HEK293 (cell line): Measurements from ENCODE around the gene JMJD6.

Experiments
- CTCF ChIP-seq: fragments of 450-650 bp; formaldehyde crosslinking; IDR thresholded peaks from 2 replicates; pipeline ENCODE4 v1.5.1; 2016; ENCODE audit warnings: missing biosample characterization, missing genetic modification characterization
- GFI1B ChIP-seq: fragments of 450-650 bp; formaldehyde crosslinking; IDR thresholded peaks from 2 replicates; pipeline ENCODE4 v1.5.1; 2016; ENCODE audit warnings: missing biosample characterization, missing genetic modification characterization
- INSM2 ChIP-seq: fragments of 450-650 bp; formaldehyde crosslinking; IDR thresholded peaks from 2 replicates; pipeline ENCODE4 v1.5.1; 2016; ENCODE audit warnings: missing biosample characterization, missing genetic modification characterization
- KLF1 ChIP-seq: fragments of 450-650 bp; formaldehyde crosslinking; IDR thresholded peaks from 2 replicates; pipeline ENCODE4 v1.5.1; 2016; ENCODE audit warnings: missing biosample characterization, missing genetic modification characterization
- KLF10 ChIP-seq: fragments of 450-650 bp; IDR thresholded peaks from 2 replicates; pipeline ENCODE4 v1.5.1; 2018; ENCODE audit warnings: missing biosample characterization, mild to moderate bottlenecking, missing genetic modification characterization
- KLF16 ChIP-seq: fragments of 450-650 bp; formaldehyde crosslinking; IDR thresholded peaks from 2 replicates; pipeline ENCODE4 v1.5.1; 2017; ENCODE audit warnings: missing biosample characterization, missing genetic modification characterization
- OSR2 ChIP-seq: fragments of 450-650 bp; formaldehyde crosslinking; IDR thresholded peaks from 2 replicates; pipeline ENCODE4 v1.5.1; 2016; ENCODE audit warnings: missing biosample characterization, missing genetic modification characterization
- PBX3 ChIP-seq: sonication (generic); formaldehyde crosslinking; IDR thresholded peaks from 2 replicates; pipeline ENCODE4 v1.8.1; 2022; ENCODE audit warnings: mild to moderate bottlenecking, moderate library complexity, missing genetic modification reagents
- SCRT1 ChIP-seq: fragments of 450-650 bp; formaldehyde crosslinking; IDR thresholded peaks from 2 replicates; pipeline ENCODE4 v1.5.1; 2016; ENCODE audit warnings: missing biosample characterization, missing genetic modification characterization, borderline replicate concordance
- ZBTB17 ChIP-seq: fragments of 450-650 bp; formaldehyde crosslinking; IDR thresholded peaks from 2 replicates; pipeline ENCODE4 v1.5.1; 2016; ENCODE audit warnings: missing biosample characterization, missing genetic modification characterization
- ZBTB20 ChIP-seq: fragments of 450-650 bp; formaldehyde crosslinking; IDR thresholded peaks from 2 replicates; pipeline ENCODE4 v1.5.1; 2016; ENCODE audit warnings: missing biosample characterization, missing genetic modification characterization
- ZFHX2 ChIP-seq: fragments of 450-650 bp; formaldehyde crosslinking; conservative IDR thresholded peaks from 2 replicates; pipeline ENCODE4 v1.5.1; 2016; ENCODE audit warnings: missing biosample characterization, missing genetic modification characterization
- ZFP41 ChIP-seq: fragments of 450-650 bp; formaldehyde crosslinking; IDR thresholded peaks from 2 replicates; pipeline ENCODE4 v1.5.1; 2016; ENCODE audit warnings: missing biosample characterization, missing genetic modification characterization, borderline replicate concordance
- ZNF112 ChIP-seq: fragments of 450-650 bp; formaldehyde crosslinking; IDR thresholded peaks from 2 replicates; pipeline ENCODE4 v1.5.0; 2017; ENCODE audit warnings: missing biosample characterization, missing genetic modification characterization
- ZNF16 ChIP-seq: fragments of 450-650 bp; formaldehyde crosslinking; IDR thresholded peaks from 2 replicates; pipeline ENCODE4 v1.5.1; 2016; ENCODE audit warnings: low read depth, missing biosample characterization, missing genetic modification characterization
- ZNF169 ChIP-seq: fragments of 450-650 bp; formaldehyde crosslinking; IDR thresholded peaks from 2 replicates; pipeline ENCODE4 v1.5.1; 2016; ENCODE audit warnings: missing biosample characterization, missing genetic modification characterization
- ZNF175 ChIP-seq: fragments of 450-650 bp; formaldehyde crosslinking; IDR thresholded peaks from 2 replicates; pipeline ENCODE4 v1.5.1; 2016; ENCODE audit warnings: missing biosample characterization, missing genetic modification characterization
- ZNF350 ChIP-seq: fragments of 450-650 bp; formaldehyde crosslinking; IDR thresholded peaks from 2 replicates; pipeline ENCODE4 v1.5.0; 2017; ENCODE audit warnings: missing biosample characterization, mild to moderate bottlenecking, missing genetic modification characterization
- ZNF473 ChIP-seq: fragments of 450-650 bp; formaldehyde crosslinking; IDR thresholded peaks from 2 replicates; pipeline ENCODE4 v1.5.1; 2017; ENCODE audit warnings: missing biosample characterization, missing genetic modification characterization
- ZNF501 ChIP-seq: fragments of 450-650 bp; formaldehyde crosslinking; IDR thresholded peaks from 2 replicates; pipeline ENCODE4 v1.5.1; 2016; ENCODE audit warnings: missing biosample characterization, missing genetic modification characterization
- ZNF561 ChIP-seq: fragments of 450-650 bp; IDR thresholded peaks from 2 replicates; pipeline ENCODE4 v1.5.1; 2018; ENCODE audit warnings: missing biosample characterization, missing genetic modification characterization, borderline replicate concordance
- ZNF571 ChIP-seq: fragments of 450-650 bp; formaldehyde crosslinking; IDR thresholded peaks from 2 replicates; pipeline ENCODE4 v1.5.0; 2017; ENCODE audit warnings: missing biosample characterization, missing genetic modification characterization
- ZNF585B ChIP-seq: fragments of 450-650 bp; formaldehyde crosslinking; IDR thresholded peaks from 2 replicates; pipeline ENCODE4 v1.5.1; 2016; ENCODE audit warnings: missing biosample characterization, missing genetic modification characterization
- ZNF610 ChIP-seq: fragments of 450-650 bp; formaldehyde crosslinking; IDR thresholded peaks from 2 replicates; pipeline ENCODE4 v1.5.1; 2016; ENCODE audit warnings: missing biosample characterization, missing genetic modification characterization, borderline replicate concordance
- ZNF623 ChIP-seq: fragments of 450-650 bp; formaldehyde crosslinking; IDR thresholded peaks from 2 replicates; pipeline ENCODE4 v1.5.1; 2016; ENCODE audit warnings: missing biosample characterization, missing genetic modification characterization
- ZNF626 ChIP-seq: fragments of 450-650 bp; sonication (Bioruptor Pico); formaldehyde crosslinking; IDR thresholded peaks from 2 replicates; pipeline ENCODE4 v1.5.1; 2018; ENCODE audit warnings: missing biosample characterization, missing genetic modification characterization, inconsistent platforms
- ZNF660 ChIP-seq: fragments of 450-650 bp; IDR thresholded peaks from 2 replicates; pipeline ENCODE4 v1.5.1; 2018; ENCODE audit warnings: missing biosample characterization, mild to moderate bottlenecking, missing genetic modification characterization
- ZNF664 ChIP-seq: fragments of 450-650 bp; formaldehyde crosslinking; IDR thresholded peaks from 2 replicates; pipeline ENCODE4 v1.5.1; 2016; ENCODE audit warnings: missing biosample characterization, missing genetic modification characterization
- ZNF670 ChIP-seq: fragments of 450-650 bp; formaldehyde crosslinking; IDR thresholded peaks from 2 replicates; pipeline ENCODE4 v1.5.1; 2016; ENCODE audit warnings: missing biosample characterization, missing genetic modification characterization, low read depth
- ZNF692 ChIP-seq: fragments of 450-650 bp; formaldehyde crosslinking; IDR thresholded peaks from 2 replicates; pipeline ENCODE4 v1.5.1; 2016; ENCODE audit warnings: missing biosample characterization, missing genetic modification characterization
- ZNF707 ChIP-seq: fragments of 450-650 bp; formaldehyde crosslinking; IDR thresholded peaks from 2 replicates; pipeline ENCODE4 v1.5.1; 2016; ENCODE audit warnings: missing biosample characterization, missing genetic modification characterization
- ZNF747 ChIP-seq: fragments of 450-650 bp; formaldehyde crosslinking; IDR thresholded peaks from 2 replicates; pipeline ENCODE4 v1.5.1; 2016; ENCODE audit warnings: missing biosample characterization, missing genetic modification characterization
- ZSCAN16 ChIP-seq: fragments of 450-650 bp; formaldehyde crosslinking; IDR thresholded peaks from 2 replicates; pipeline ENCODE4 v1.5.1; 2016; ENCODE audit warnings: missing biosample characterization, missing genetic modification characterization
- ZSCAN5A ChIP-seq: fragments of 450-650 bp; formaldehyde crosslinking; IDR thresholded peaks from 2 replicates; pipeline ENCODE4 v1.5.1; 2016; ENCODE audit warnings: missing biosample characterization, missing genetic modification characterization

The JMJD6 gene

GRCh38 chr17:76737676-76738467 lies 11.5 kb upstream of the JMJD6 start, which contains the start of gene MFSD11 (continued):
- peak; percentile 84; the same call in 1 of the 2 replicates for TF ChIP-seq INSM2
- TF ChIP-seq ZNF692, result peak; percentile 95
- no peak for TF ChIP-seq ZNF571 (tag by site-specific recombination)
- peak; percentile 20; the same call in 1 of the 2 replicates for TF ChIP-seq OSR2 (tag by site-specific recombination)
- TF ChIP-seq GFI1B, result no peak
- peak; percentile 98 for TF ChIP-seq ZBTB17 (tag by site-specific recombination)
- no peak; the same call in 1 of the 2 replicates for TF ChIP-seq PBX3 (CRISPR knock-in tag)
- TF ChIP-seq ZNF585B, result no peak
- TF ChIP-seq ZNF350 (tag by site-specific recombination), result no peak
- no peak for TF ChIP-seq ZNF626
- no peak for TF ChIP-seq ZNF623
- TF ChIP-seq ZNF473, result no peak
- TF ChIP-seq ZSCAN5A, result 0 out of 2 replicates have a peak, but pooled peaks have one; percentile 45
- TF ChIP-seq KLF10 (tag by site-specific recombination), result peak; percentile 87
- TF ChIP-seq KLF1 (tag by site-specific recombination), result peak; percentile 34; the same call in 1 of the 2 replicates
- TF ChIP-seq ZNF664 (tag by site-specific recombination), result no peak
- TF ChIP-seq ZNF561 (tag by site-specific recombination), result peak; percentile 79; the same call in 1 of the 2 replicates
- no peak for TF ChIP-seq ZNF747 (tag by site-specific recombination)
- TF ChIP-seq ZNF169, result no peak
- TF ChIP-seq ZNF175 (tag by site-specific recombination), result no peak
- TF ChIP-seq ZNF660 (tag by site-specific recombination), result peak; percentile 63; the same call in 1 of the 2 replicates
- TF ChIP-seq ZFHX2 (tag by site-specific recombination), result no peak
- TF ChIP-seq ZBTB20, result peak; percentile 82
- no peak for TF ChIP-seq ZNF670 (tag by site-specific recombination)
- peak; percentile 59; the same call in 1 of the 2 replicates for TF ChIP-seq ZSCAN16
- TF ChIP-seq ZNF16, result no peak
- no peak for TF ChIP-seq CTCF (tag by site-specific recombination)
- TF ChIP-seq KLF16 (tag by site-specific recombination), result peak; percentile 91
- TF ChIP-seq ZFP41 (tag by site-specific recombination), result no peak
- no peak for TF ChIP-seq ZNF707 (tag by site-specific recombination)
- no peak for TF ChIP-seq ZNF112
- peak; percentile 79 for TF ChIP-seq ZNF610 (tag by site-specific recombination)
- no peak for TF ChIP-seq SCRT1 (tag by site-specific recombination)
- peak; percentile 74 for TF ChIP-seq ZNF501 (tag by site-specific recombination)
